GM18861 (cell line): ENCODE measurements around the gene CCHCR1.
A peak's percentile ranks its signal among the peaks of the same experiment; 100 is the strongest.

ENCODE experiments used
- ATAC-seq: cut with Tn5 transposase; IDR thresholded peaks from one replicate; pipeline ENCODE4 v1.9.1; 2021; ENCODE audit not compliant: unreplicated experiment

Gene CCHCR1

DNA sequence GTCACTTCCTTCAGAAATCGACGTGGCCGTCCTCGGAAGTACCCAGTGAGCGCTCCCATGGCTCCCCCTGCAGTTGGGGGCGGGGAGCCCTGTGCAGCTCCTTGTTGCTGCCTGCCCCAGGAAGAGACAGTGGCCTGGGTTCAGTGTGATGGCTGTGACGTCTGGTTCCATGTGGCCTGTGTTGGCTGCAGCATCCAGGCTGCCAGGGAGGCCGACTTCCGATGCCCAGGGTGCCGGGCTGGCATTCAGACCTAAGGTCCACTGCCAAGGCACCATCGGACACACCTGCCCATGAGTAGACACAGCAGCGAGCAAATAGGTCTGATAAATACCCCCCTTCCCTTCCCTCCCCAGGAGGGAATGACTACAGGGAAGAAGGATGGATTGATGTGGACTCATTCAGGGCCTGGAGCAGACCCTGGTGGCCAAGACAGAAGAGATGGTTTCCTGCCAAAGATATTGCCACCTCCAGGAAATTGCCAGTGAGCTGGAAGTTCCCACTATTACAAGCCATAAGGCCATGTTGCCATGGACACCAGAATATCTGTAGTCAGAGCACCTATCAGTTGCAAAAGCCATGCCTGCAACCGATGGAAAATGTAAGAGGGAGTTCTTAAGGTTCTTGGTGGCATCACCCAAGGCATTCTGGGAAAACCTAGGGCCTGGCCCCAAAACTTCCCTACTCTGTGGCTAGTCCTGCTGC is 5.0 kb upstream of the CCHCR1 start:
- no peak for ATAC-seq

GRCh38 chr6:31161216-31162126 is 3.9 kb upstream of the CCHCR1 start:
- no peak for ATAC-seq

- ATAC-seq = no peak
These were observed 1.6 kb upstream of the CCHCR1 start for GRCh38 chr6:31158863-31159855.

GRCh38 chr6:31158140-31158862 is 699 bp upstream of the CCHCR1 start, which contains the start of gene TCF19:
Gene TCF19 (plus strand): TSS chr6:31158589. CDS start chr6:31159470, 881 bp downstream.
- peak; percentile 84 for ATAC-seq

- no peak for ATAC-seq
These were observed 961 bp downstream of the CCHCR1 start for GRCh38 chr6:31156641-31157040.

DNA sequence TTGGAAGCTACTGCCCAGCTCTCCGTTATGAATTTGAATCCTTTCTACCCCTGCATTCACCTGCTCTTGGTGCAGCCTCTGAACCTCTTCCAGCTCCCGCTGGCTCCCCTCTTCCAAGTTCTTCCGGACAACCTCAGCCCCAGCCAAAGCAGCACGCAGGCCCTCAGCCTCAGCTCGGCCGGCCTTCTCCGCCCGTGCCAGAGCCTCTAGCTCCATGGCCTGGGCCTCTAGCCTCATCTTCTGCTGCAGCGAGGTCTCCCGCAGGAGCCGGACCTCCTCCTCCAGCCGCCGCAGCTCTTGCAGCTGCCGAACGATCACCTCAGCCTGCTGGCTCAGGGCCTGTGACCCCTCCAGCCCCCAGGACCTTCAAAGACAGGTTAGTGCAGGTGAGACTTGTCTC is 3.2 kb downstream of the CCHCR1 start:
- ATAC-seq = no peak

- no peak for ATAC-seq
These were observed 4.8 kb downstream of the CCHCR1 start for GRCh38 chr6:31152781-31153180.

DNA sequence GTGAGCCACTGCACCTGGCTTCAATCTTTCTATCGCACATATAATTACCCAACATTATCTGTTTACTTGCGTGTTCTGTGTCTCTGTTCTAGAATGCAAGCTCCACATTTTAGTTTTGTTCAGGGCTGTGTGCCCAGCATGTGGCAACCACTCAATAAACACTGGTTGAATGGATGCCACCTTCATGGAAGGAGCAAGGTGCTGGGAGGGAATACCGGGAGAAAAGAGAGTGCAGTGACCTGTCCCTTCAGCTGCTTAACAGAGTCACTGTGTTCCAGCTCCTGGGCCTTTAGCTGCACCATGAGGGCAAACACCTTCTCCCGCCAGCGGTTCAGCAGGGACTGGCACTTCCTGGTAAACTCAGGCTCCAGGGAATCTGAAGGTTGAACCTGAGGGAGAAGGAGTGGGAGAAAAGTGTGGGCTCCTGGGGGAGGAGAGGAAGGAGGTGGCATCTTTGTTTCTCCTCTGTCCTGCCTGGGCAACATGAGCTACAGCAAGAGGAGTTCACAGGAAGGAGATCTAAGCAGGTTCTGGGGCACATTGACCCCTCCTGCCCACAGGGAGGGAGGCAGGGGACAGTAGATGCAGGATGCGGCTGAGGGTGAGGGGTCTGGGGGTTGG is 7.7 kb downstream of the CCHCR1 start:
- no peak for ATAC-seq

GRCh38 chr6:31145386-31145785 is 12.2 kb downstream of the CCHCR1 start:
- no peak for ATAC-seq

GRCh38 chr6:31144970-31145340 is 12.6 kb downstream of the CCHCR1 start:
- no peak for ATAC-seq

GRCh38 chr6:31144296-31144969 is 13.2 kb downstream of the CCHCR1 start:
- ATAC-seq = no peak

GRCh38 chr6:31143148-31143547 is 14.5 kb downstream of the CCHCR1 start:
- ATAC-seq = no peak

GRCh38 chr6:31142361-31142761 is 15.2 kb downstream of the CCHCR1 start:
- ATAC-seq = no peak

DNA sequence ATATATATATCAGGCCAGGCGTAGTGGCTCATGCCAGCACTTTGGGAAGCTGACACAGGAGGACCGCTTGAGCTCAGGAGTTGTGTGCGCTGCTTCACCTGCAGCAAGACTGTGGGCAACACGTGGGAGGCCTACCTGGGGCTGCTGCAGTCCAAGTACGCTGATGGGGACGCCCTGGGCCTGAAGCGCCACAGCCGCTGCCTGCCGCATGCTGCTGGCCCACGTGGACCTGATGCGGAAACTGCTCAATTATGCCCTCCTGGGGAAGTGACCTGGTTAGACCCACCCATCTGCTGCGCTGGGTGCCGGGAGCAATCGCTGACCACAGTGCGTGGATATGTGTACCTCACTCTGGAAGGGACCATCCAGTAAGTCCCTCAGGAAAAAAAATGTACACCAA is 17.0 kb downstream of the CCHCR1 start:
- ATAC-seq = no peak

DNA sequence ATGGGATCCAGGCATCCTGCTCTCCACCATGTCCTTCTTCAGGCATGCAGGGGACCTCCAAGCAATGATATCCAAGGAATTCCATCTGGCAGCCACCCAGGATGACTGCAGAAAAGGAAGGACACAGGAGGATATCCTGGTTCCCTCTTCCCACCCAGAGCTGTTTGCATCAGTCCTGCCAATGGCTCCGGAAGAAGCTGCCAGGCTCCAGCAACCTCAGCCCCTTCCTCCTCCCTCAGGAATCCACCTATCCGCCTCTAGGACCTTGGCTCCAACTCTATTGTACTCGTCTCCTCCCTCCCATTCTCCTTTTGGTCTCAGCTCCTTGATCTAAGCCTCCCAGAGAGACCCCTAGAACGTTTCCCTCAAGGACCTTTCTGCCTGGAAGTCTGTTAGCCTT is 18.0 kb downstream of the CCHCR1 start:
- no peak for ATAC-seq

GRCh38 chr6:31138982-31139381 is 18.6 kb downstream of the CCHCR1 start, which contains the start of gene PSORS1C2:
Gene PSORS1C2 (minus strand): TSS chr6:31139066. CDS start chr6:31139026, 40 bp downstream.
- ATAC-seq = no peak

DNA sequence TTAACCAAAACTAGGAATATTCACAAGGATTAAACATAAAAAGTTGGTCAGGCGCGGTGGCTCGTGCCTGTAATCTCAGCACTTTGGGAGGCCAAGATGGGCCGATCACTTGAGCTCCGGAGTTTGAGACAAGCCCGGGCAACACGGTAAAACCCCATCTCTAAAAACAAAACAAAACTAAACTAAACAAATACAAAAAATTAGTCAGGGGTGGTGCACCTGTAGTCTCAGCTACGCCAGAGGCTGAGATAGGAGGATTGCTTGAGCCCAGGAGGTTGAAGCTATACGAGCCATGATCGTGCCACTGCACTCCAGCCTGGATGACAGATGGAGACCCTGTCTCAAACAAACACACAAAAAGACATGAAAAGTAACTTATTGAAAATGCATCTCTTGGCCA is 21.9 kb downstream of the CCHCR1 start:
- ATAC-seq = no peak

- ATAC-seq = no peak
These were observed 24.8 kb downstream of the CCHCR1 start for GRCh38 chr6:31132806-31133205.

DNA sequence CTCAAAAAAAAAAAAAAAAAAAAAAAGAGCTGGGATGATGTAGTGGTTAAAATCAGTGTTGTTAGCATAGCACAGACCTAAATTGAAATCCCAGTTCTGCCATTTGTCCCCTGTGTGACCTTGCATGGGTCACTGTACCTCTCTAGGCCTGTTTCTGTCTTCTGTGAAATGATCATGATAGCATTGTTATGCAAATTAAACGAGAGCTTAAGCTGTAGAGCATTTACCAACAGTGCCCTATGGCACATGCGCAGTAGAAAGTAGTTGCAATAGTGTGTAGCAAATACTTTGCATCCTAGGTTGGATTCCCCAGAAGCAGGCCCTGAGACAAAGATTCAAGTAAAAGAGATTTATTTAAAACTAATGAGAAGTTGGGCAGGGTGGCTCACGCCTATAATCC is 26.0 kb downstream of the CCHCR1 start:
- no peak for ATAC-seq
